ENCODE measurements around the gene SLC25A2. TPM values are rescaled to one million over a fixed set of nuclear protein-coding genes. Genes with fewer than 3 reads are reported as not detected.
A peak's percentile ranks its signal among the peaks of the same experiment; 100 is the strongest.

The SLC25A2 gene
- total and polyA plus RNA-seq, 2 of the 8 experiments (the other 6 are each of a cell fraction or from before 2014, with no cell fraction given) = not detected

DNA sequence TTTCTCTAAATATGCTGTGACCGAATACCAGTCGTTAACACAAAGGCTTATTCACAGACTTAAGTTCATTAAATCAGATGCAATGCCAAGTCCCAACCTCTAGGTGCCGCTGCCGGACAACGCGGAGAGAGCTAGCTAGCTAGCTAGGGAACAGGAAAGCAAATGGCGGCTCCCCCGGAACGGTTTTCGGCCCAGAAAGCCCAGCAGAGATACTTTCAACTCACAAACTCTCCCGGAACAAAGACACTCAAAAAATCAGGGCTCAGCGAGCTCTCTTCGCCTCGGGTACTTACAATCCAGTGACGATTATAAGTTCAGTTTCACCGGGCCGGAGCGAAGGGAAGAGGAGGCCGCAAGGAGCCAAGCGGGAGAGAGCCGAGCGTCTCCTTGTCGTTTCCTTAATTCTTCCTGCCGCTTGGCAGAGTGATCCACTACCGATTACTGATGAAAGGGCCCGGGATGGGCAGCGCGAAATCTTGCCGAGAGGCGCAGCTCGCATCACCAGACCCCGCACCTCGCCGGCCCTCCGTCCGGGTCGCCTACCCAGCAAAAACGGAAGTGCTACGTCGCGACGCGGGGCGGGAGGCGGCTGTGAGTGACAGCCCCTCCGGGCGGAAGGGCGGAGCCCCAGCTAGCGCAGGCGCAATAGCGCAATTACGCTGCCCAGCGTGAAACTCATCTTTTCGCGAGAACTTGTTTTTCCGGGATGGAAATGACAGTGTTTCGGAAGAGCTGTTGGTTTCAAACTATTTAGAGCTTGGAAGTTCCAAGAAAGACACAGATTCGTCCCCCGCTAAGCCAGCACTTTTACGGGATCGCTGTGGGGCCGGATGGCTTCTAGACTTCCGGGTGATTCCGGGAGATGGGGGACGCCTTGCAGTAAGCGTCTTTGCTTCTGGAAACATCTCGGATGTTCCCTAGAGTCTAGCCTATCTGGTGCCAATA, 16.6 kb upstream of the SLC25A2 start, which contains the start of gene TAF7 (continued):
- TF ChIP-seq, protein P1, sequence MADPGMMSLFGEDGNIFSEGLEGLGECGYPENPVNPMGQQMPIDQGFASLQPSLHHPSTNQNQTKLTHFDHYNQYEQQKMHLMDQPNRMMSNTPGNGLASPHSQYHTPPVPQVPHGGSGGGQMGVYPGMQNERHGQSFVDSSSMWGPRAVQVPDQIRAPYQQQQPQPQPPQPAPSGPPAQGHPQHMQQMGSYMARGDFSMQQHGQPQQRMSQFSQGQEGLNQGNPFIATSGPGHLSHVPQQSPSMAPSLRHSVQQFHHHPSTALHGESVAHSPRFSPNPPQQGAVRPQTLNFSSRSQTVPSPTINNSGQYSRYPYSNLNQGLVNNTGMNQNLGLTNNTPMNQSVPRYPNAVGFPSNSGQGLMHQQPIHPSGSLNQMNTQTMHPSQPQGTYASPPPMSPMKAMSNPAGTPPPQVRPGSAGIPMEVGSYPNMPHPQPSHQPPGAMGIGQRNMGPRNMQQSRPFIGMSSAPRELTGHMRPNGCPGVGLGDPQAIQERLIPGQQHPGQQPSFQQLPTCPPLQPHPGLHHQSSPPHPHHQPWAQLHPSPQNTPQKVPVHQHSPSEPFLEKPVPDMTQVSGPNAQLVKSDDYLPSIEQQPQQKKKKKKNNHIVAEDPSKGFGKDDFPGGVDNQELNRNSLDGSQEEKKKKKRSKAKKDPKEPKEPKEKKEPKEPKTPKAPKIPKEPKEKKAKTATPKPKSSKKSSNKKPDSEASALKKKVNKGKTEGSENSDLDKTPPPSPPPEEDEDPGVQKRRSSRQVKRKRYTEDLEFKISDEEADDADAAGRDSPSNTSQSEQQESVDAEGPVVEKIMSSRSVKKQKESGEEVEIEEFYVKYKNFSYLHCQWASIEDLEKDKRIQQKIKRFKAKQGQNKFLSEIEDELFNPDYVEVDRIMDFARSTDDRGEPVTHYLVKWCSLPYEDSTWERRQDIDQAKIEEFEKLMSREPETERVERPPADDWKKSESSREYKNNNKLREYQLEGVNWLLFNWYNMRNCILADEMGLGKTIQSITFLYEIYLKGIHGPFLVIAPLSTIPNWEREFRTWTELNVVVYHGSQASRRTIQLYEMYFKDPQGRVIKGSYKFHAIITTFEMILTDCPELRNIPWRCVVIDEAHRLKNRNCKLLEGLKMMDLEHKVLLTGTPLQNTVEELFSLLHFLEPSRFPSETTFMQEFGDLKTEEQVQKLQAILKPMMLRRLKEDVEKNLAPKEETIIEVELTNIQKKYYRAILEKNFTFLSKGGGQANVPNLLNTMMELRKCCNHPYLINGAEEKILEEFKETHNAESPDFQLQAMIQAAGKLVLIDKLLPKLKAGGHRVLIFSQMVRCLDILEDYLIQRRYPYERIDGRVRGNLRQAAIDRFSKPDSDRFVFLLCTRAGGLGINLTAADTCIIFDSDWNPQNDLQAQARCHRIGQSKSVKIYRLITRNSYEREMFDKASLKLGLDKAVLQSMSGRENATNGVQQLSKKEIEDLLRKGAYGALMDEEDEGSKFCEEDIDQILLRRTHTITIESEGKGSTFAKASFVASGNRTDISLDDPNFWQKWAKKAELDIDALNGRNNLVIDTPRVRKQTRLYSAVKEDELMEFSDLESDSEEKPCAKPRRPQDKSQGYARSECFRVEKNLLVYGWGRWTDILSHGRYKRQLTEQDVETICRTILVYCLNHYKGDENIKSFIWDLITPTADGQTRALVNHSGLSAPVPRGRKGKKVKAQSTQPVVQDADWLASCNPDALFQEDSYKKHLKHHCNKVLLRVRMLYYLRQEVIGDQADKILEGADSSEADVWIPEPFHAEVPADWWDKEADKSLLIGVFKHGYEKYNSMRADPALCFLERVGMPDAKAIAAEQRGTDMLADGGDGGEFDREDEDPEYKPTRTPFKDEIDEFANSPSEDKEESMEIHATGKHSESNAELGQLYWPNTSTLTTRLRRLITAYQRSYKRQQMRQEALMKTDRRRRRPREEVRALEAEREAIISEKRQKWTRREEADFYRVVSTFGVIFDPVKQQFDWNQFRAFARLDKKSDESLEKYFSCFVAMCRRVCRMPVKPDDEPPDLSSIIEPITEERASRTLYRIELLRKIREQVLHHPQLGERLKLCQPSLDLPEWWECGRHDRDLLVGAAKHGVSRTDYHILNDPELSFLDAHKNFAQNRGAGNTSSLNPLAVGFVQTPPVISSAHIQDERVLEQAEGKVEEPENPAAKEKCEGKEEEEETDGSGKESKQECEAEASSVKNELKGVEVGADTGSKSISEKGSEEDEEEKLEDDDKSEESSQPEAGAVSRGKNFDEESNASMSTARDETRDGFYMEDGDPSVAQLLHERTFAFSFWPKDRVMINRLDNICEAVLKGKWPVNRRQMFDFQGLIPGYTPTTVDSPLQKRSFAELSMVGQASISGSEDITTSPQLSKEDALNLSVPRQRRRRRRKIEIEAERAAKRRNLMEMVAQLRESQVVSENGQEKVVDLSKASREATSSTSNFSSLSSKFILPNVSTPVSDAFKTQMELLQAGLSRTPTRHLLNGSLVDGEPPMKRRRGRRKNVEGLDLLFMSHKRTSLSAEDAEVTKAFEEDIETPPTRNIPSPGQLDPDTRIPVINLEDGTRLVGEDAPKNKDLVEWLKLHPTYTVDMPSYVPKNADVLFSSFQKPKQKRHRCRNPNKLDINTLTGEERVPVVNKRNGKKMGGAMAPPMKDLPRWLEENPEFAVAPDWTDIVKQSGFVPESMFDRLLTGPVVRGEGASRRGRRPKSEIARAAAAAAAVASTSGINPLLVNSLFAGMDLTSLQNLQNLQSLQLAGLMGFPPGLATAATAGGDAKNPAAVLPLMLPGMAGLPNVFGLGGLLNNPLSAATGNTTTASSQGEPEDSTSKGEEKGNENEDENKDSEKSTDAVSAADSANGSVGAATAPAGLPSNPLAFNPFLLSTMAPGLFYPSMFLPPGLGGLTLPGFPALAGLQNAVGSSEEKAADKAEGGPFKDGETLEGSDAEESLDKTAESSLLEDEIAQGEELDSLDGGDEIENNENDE (IDR thresholded peaks at IDR 0.05; ENCODE audit: insufficient replicate concordance, low read length) = no peak
- TF ChIP-seq RBBP5 (IDR thresholded peaks at IDR 0.05; ENCODE audit: borderline replicate concordance, low read depth, low read length) (no peak), YY1 (IDR thresholded peaks at IDR 0.05; ENCODE audit: low read depth, low read length) (peak; percentile 98), EGR1 (IDR thresholded peaks at IDR 0.05; ENCODE audit: borderline replicate concordance, low read depth, low read length) (no peak; the same call in 1 of the 2 replicates)
- TF ChIP-seq, protein P2, sequence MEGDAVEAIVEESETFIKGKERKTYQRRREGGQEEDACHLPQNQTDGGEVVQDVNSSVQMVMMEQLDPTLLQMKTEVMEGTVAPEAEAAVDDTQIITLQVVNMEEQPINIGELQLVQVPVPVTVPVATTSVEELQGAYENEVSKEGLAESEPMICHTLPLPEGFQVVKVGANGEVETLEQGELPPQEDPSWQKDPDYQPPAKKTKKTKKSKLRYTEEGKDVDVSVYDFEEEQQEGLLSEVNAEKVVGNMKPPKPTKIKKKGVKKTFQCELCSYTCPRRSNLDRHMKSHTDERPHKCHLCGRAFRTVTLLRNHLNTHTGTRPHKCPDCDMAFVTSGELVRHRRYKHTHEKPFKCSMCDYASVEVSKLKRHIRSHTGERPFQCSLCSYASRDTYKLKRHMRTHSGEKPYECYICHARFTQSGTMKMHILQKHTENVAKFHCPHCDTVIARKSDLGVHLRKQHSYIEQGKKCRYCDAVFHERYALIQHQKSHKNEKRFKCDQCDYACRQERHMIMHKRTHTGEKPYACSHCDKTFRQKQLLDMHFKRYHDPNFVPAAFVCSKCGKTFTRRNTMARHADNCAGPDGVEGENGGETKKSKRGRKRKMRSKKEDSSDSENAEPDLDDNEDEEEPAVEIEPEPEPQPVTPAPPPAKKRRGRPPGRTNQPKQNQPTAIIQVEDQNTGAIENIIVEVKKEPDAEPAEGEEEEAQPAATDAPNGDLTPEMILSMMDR (IDR thresholded peaks at IDR 0.05; ENCODE audit: control extremely low read depth in 1 of 3, insufficient read depth in 1 of 3, low read depth in 1 of 3, low read length in 3 of 3) = peak; percentile 77 to 93 (median 80)
- TF ChIP-seq, protein P3, sequence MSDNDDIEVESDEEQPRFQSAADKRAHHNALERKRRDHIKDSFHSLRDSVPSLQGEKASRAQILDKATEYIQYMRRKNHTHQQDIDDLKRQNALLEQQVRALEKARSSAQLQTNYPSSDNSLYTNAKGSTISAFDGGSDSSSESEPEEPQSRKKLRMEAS (IDR thresholded peaks at IDR 0.05) = peak; percentile 59

All from H1 (cell line).